Vagina (tissue), 2 donors: ENCODE measurements around the gene MAP3K20.

Experiments
- CTCF ChIP-seq, 3 experiments: fragments of 450-650 bp in 2 of 3; fragments of 200-600 bp in 1 of 3; sonication (generic) in 1 of 3; IDR thresholded peaks; one replicate each; pipeline ENCODE4 v1.5.1; 2017 to 2019; ENCODE audit warnings: antibody characterized with exemption in 3 of 3, mild to moderate bottlenecking in 2 of 3, moderate library complexity in 2 of 3
- POLR2A ChIP-seq, 2 donors: fragments of 450-650 bp; IDR thresholded peaks; one replicate each; pipeline ENCODE4 v1.6.1; 2017; ENCODE audit warnings: antibody characterized with exemption in 2 of 2, mild to moderate bottlenecking in 2 of 2, moderate library complexity in 2 of 2

- TF ChIP-seq CTCF (IDR thresholded peaks at IDR 0.05), result no peak
- no peak for TF ChIP-seq POLR2A (IDR thresholded peaks at IDR 0.05)
These were observed 231.6 kb downstream of the MAP3K20 start for GRCh38 chr2:173307293-173307692.
